Fibroblast of mammary gland (primary cell): ENCODE results near the gene DVL1.

ENCODE experiments used
- DNase-seq: peaks from one replicate; pipeline ENCODE4 v3.0.0-alpha.2; 2010; ENCODE audit warnings: low read depth
- H3K4me3 ChIP-seq: 2 replicates; pipeline ENCODE4 v1.5.1; 2011; ENCODE audit warnings: low read depth, mild to moderate bottlenecking, low read length, moderate library complexity; ENCODE audit not compliant: control insufficient read depth
- CTCF ChIP-seq: conservative IDR thresholded peaks from 2 replicates; pipeline ENCODE4 v1.5.1; 2011; ENCODE audit warnings: low read depth, low read length, inconsistent platforms; ENCODE audit not compliant: control insufficient read depth, insufficient read depth

The DVL1 gene

DNA sequence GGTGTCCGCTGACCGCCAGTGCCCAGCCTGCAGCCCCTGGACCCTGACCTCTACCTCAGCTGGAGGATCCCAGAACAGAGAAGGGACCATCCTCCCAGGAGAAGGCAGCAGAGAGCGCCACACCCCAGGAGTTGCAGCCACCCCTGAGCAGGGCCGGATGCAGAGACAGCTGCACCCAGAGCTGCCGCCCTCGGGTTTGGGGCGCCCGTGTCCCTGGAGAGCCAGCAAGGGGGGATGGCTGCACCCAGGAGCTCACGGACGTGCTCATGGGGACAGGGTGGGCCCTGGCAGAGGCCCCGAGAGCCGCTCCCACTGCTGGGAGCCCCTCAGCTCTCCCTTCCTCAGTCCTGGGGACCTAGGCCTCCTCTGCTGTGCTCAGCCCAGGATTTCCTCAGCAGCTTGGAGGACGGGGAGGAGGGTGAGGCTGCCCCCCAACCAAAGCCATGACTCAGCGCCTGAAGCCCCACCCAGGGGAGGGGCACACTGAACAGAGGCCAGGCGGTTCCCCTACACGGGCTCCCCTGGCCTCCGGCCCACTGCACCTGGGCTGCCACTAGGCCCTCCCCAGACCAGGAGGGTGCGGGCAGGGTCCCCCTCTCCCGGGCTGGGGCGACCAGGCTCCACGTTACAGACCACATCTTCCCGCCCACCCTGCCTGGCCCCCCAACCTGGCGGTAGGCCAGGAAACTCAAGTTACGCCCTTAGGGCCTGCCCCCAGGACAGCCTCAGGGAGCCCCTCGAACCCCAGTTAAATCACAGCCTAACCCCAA, 43.7 kb downstream of the DVL1 start:
- peak; percentile 79 for DNase-seq
- peak overlapping the region; percentile 62 for H3K4me3 ChIP-seq
- peak; percentile 2 for TF ChIP-seq CTCF

DNA sequence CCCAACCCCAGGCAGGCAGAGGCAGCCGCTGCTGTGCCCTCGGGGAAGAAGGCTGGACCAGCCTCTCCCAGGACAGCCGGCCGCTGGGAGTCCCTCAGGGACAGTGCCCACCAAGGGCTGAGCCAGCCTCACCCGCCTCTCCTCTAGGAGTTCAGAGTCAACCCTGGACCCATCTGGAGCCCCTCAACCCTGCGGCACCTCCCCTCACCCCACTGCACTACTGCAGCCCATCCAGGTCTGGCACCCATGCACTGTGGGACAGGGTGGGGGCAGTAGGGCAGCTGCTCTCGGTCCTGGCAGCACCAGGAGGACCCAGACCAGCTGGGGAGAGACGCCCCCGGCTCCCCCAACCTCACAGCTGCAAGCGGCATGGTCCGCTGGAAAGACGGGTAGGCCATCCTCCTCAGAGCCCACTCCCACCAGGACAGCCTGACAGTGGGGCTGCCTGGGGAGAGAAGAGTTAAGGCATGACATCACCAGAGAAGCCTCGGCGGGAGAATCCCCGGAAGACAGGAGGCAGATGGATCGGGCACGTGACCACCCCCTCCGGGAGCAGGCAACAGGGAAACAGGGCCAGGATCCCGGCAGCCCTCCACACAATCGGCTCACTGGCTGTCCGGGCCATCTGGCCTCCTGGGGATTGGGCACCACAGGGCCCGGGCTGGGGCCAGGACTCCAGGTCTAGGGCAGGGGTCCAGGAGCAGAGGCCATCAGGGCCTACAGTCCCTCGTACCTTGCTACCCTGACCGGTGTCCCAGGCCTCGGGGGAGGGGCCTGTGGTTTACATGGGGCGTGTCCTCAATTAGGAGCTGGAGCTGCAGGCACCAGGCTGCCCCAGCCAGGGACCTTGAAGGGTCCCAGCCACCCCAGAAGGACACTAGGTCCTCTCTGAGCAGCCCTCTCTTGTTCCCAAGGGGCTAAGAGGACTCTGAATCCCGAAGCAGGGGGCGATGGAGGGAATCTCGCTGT, 44.6 kb downstream of the DVL1 start:
- TF ChIP-seq CTCF: no peak
- peak overlapping the region; percentile 62 for H3K4me3 ChIP-seq
- DNase-seq: peak; percentile 77

GRCh38 chr1:1303736-1304135, 45.5 kb downstream of the DVL1 start:
- DNase-seq: no peak
- no peak for TF ChIP-seq CTCF
- H3K4me3 ChIP-seq: no peak overlapping the region

DNA sequence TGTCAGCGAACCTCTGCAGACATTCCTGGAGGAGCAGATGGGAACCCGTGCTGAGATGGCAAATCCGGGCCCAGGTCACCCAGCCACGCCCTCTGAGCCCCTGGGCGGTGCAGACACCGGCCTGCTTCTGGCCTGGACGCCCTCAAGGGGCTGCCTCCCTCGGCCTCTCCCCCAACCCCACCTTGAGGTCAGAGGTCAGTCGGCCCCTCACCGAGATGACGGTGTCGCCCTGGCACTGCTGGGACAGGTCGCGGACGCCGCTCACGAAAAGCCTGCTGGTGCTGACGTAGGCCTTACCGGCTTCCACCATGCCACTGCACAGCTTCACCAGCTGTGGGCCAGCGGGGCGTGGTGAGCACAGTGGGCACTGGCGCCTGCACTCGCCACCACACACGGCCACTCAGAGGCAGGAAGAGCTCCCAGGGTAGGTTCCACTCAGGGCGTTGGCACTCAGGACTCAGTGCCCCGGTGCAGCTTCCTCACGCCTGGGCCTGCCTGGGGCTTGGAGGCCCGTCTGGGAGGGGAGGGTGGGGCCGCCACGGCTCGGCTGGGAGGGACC, 46.2 kb downstream of the DVL1 start:
- TF ChIP-seq CTCF: no peak
- no peak overlapping the region for H3K4me3 ChIP-seq
- DNase-seq: no peak

GRCh38 chr1:1302006-1302430, 47.2 kb downstream of the DVL1 start:
- no peak for DNase-seq
- TF ChIP-seq CTCF: peak; percentile 37
- H3K4me3 ChIP-seq: no peak overlapping the region

DNA sequence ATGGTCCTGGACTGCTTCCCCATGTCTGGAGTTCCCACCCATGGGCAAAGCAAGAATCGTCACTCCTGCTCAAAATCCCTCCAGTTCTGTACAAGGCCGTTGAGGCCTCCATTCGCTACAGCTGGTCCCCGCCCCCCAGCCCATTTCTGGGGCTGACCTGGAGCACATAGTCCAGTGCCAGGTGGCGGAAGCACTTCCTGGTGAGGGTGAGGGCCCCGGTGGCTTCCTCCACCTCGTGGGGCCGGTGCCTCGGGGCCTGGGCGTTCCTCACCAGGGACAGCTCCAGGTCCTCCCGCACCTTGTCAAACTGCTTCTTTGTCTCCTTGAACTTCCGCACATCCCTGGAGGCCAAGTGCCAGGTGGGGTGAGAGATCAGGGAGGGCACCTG, 48.9 kb downstream of the DVL1 start:
- no peak for DNase-seq
- H3K4me3 ChIP-seq: no peak overlapping the region
- TF ChIP-seq CTCF: no peak
